SK-N-SH treated with all-trans-retinoic acid at 6 μM for 48 hours (cell line): ENCODE data around the gene RNF114.

Experiments
- ARNTL ChIP-seq: fragments of 450-650 bp; formaldehyde crosslinking; IDR thresholded peaks from 2 replicates; pipeline ENCODE4 v1.5.0; 2020; ENCODE audit warnings: low read depth, mild to moderate bottlenecking, moderate library complexity, borderline replicate concordance
- BACH2 ChIP-seq: fragments of 250-450 bp; sonication (Bioruptor Pico); IDR thresholded peaks from 2 replicates; pipeline ENCODE4 v1.9.0; 2021; ENCODE audit warnings: mild to moderate bottlenecking, borderline replicate concordance
- CSDC2 ChIP-seq: fragments of 250-450 bp; sonication (Bioruptor Pico); IDR thresholded peaks from 2 replicates; pipeline ENCODE4 v1.5.0; 2020; ENCODE audit warnings: mild to moderate bottlenecking, moderate library complexity
- ISL1 ChIP-seq: fragments of 250-450 bp; sonication (Bioruptor Pico); IDR thresholded peaks from 2 replicates; pipeline ENCODE4 v2.1.2; 2022; ENCODE audit warnings: mild to moderate bottlenecking, moderate library complexity
- OSR1 ChIP-seq: fragments of 250-450 bp; sonication (Bioruptor Pico); IDR thresholded peaks from 2 replicates; pipeline ENCODE4 v1.8.0; 2022; ENCODE audit warnings: moderate library complexity, mild to moderate bottlenecking, inconsistent platforms
- RARB ChIP-seq: fragments of 250-450 bp; sonication (Bioruptor Pico); IDR thresholded peaks from 2 replicates; pipeline ENCODE4 v1.8.0; 2021; ENCODE audit warnings: mild to moderate bottlenecking, moderate library complexity
- ZFP3 ChIP-seq: fragments of 250-450 bp; sonication (Bioruptor Pico); IDR thresholded peaks from 2 replicates; pipeline ENCODE4 v1.5.0; 2020; ENCODE audit warnings: mild to moderate bottlenecking, moderate library complexity
- ZNF565 ChIP-seq: fragments of 450-650 bp; formaldehyde crosslinking; conservative IDR thresholded peaks from 2 replicates; pipeline ENCODE4 v1.5.0; 2020; ENCODE audit warnings: low read depth, mild to moderate bottlenecking, moderate library complexity
- TF ChIP-seq, protein P1 (sequence below): fragments of 250-450 bp; sonication (Bioruptor Pico); IDR thresholded peaks from 2 replicates; pipeline ENCODE4 v1.8.0; 2020; ENCODE audit warnings: mild to moderate bottlenecking, moderate library complexity, borderline replicate concordance

DNA sequence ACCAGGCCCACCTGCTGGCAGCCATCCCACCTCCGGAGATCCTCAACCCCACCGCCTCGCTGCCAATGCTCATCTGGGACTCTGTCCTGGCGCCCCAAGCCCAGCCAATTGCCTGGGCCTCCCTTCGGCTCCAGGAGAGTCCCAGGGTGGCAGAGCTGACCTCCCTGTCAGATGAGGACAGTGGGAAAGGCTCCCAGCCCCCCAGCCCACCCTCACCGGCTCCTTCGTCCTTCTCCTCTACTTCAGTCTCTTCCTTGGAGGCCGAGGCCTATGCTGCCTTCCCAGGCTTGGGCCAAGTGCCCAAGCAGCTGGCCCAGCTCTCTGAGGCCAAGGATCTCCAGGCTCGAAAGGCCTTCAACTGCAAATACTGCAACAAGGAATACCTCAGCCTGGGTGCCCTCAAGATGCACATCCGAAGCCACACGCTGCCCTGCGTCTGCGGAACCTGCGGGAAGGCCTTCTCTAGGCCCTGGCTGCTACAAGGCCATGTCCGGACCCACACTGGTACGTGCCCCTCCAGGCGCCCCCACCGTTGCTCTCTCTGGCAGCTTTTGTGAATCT lies 47.7 kb downstream of the RNF114 start:
- no peak for TF ChIP-seq RARB (CRISPR knock-in tag)
- TF ChIP-seq BACH2 (CRISPR knock-in tag): no peak
- no peak for TF ChIP-seq ARNTL (CRISPR knock-in tag)
- no peak for TF ChIP-seq ISL1
- TF ChIP-seq ZNF565 (CRISPR knock-in tag): no peak
- no peak for TF ChIP-seq OSR1
- TF ChIP-seq, protein P1, sequence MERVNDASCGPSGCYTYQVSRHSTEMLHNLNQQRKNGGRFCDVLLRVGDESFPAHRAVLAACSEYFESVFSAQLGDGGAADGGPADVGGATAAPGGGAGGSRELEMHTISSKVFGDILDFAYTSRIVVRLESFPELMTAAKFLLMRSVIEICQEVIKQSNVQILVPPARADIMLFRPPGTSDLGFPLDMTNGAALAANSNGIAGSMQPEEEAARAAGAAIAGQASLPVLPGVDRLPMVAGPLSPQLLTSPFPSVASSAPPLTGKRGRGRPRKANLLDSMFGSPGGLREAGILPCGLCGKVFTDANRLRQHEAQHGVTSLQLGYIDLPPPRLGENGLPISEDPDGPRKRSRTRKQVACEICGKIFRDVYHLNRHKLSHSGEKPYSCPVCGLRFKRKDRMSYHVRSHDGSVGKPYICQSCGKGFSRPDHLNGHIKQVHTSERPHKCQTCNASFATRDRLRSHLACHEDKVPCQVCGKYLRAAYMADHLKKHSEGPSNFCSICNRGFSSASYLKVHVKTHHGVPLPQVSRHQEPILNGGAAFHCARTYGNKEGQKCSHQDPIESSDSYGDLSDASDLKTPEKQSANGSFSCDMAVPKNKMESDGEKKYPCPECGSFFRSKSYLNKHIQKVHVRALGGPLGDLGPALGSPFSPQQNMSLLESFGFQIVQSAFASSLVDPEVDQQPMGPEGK (CRISPR knock-in tag): no peak
- TF ChIP-seq CSDC2 (CRISPR knock-in tag): no peak
- TF ChIP-seq ZFP3 (CRISPR knock-in tag): no peak
